Lower lobe of right lung (tissue), 2 donors: ENCODE data around the gene RRBP1. TPM values are rescaled to one million over a fixed set of nuclear protein-coding genes. Genes with fewer than 3 reads are reported as not detected.
A peak's percentile ranks its signal among the peaks of the same experiment; 100 is the strongest.

ENCODE experiments used
- ATAC-seq, 2 donors: fragments of 200-7000 bp; cut with Tn5 transposase; one replicate each; pipeline ENCODE4 v1.9.1; 2020 to 2022; ENCODE audit warnings: mild to moderate bottlenecking in 2 of 2, moderate library complexity in 2 of 2
- DNase-seq: peaks from one replicate; pipeline ENCODE4 v3.0.0-alpha.2; 2020
- H3K27ac ChIP-seq: fragments of 200-600 bp; one replicate; pipeline ENCODE4 v1.8.0; 2022
- H3K27me3 ChIP-seq: fragments of 200-600 bp; one replicate; pipeline ENCODE4 v1.8.0; 2022; ENCODE audit warnings: low read depth
- H3K36me3 ChIP-seq: fragments of 200-600 bp; one replicate; pipeline ENCODE4 v1.8.0; 2022; ENCODE audit warnings: mild to moderate bottlenecking
- H3K4me1 ChIP-seq: fragments of 200-600 bp; one replicate; pipeline ENCODE4 v1.8.0; 2022
- H3K4me3 ChIP-seq: fragments of 200-600 bp; one replicate; pipeline ENCODE4 v1.8.0; 2022; ENCODE audit warnings: mild to moderate bottlenecking
- H3K9me3 ChIP-seq: fragments of 200-600 bp; one replicate; pipeline ENCODE4 v1.8.0; 2022
- intact Hi-C: fragments of 100-400 bp; cut with DNase I; formaldehyde crosslinking; loops from one replicate; pipeline ENCODE4 v1.11.0; 2022
- total RNA-seq: library from RNA; stranded (reverse); fragmentation: NEBNext Ultra II Directional; extraction: Animal tissue kit (Norgen Biotek cat#: 25700); gene quantifications from one replicate; pipeline ENCODE4 v1.2.1, GENCODE V29; 2021
- TF ChIP-seq, protein P1 (sequence below): fragments of 200-600 bp; IDR thresholded peaks from one replicate; pipeline ENCODE4 v1.8.0; 2022; ENCODE audit warnings: antibody characterized with exemption, mild to moderate bottlenecking
- donor health status: DM: no; HTN: yes; CAD: no; lungs with severe emphysema.

The RRBP1 gene
- total RNA-seq, 1 donor from 2014 or later = 138 TPM

DNA sequence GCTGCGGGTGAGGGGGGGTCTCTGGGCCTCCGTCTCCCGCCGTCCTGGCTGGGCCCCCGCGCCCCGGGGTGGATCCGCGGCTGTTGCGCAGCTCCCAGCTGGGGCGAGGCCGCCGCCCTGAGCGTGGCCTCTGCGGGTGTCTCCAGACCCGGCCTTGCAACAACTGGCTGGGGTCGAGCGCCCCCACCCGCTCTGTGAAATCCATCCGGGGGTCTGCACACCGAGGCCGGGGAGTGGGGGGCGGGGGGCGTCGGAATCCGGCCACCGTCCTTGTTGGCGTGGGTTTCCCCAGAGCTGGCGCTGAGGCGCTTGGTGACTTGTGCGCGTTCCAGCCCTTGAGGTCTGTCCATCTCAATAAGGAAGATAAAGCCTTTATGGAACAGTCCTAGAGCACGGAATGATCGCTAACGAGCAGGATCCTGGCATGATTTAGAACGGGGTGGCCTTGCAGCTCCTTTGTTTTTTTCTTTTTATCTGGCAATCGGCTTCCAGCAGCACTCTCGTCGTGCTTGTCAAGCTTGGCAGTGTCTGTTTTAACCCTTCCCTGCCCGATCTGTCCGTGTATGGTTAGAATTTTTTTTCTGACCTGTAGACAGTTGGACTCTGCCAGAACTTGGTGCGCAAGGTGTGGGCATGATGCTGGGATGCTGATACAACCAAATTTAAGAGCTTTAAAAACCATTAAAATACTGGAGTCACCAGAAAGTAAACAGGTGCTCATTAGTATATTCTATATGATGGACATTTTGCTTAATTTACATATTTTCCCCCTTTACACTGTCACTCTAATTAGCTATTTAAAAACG lies 111.5 kb downstream of the RRBP1 start:
- Histone ChIP-seq H3K27me3 (no peaks in the 10 kb centered on the region), H3K27ac (peak overlapping the region; percentile 100), H3K4me3 (peak overlapping the region; percentile 97), H3K4me1 (peaks cover 56% of the 10 kb centered on the region), H3K9me3 (no peaks in the 10 kb centered on the region), H3K36me3 (peaks cover 6% of the 10 kb centered on the region)
- intact Hi-C loops = no loop called here
- ATAC-seq (peak; percentile 49), DNase-seq (peak; percentile 62)
- TF ChIP-seq, protein P1, sequence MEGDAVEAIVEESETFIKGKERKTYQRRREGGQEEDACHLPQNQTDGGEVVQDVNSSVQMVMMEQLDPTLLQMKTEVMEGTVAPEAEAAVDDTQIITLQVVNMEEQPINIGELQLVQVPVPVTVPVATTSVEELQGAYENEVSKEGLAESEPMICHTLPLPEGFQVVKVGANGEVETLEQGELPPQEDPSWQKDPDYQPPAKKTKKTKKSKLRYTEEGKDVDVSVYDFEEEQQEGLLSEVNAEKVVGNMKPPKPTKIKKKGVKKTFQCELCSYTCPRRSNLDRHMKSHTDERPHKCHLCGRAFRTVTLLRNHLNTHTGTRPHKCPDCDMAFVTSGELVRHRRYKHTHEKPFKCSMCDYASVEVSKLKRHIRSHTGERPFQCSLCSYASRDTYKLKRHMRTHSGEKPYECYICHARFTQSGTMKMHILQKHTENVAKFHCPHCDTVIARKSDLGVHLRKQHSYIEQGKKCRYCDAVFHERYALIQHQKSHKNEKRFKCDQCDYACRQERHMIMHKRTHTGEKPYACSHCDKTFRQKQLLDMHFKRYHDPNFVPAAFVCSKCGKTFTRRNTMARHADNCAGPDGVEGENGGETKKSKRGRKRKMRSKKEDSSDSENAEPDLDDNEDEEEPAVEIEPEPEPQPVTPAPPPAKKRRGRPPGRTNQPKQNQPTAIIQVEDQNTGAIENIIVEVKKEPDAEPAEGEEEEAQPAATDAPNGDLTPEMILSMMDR = no peak

DNA sequence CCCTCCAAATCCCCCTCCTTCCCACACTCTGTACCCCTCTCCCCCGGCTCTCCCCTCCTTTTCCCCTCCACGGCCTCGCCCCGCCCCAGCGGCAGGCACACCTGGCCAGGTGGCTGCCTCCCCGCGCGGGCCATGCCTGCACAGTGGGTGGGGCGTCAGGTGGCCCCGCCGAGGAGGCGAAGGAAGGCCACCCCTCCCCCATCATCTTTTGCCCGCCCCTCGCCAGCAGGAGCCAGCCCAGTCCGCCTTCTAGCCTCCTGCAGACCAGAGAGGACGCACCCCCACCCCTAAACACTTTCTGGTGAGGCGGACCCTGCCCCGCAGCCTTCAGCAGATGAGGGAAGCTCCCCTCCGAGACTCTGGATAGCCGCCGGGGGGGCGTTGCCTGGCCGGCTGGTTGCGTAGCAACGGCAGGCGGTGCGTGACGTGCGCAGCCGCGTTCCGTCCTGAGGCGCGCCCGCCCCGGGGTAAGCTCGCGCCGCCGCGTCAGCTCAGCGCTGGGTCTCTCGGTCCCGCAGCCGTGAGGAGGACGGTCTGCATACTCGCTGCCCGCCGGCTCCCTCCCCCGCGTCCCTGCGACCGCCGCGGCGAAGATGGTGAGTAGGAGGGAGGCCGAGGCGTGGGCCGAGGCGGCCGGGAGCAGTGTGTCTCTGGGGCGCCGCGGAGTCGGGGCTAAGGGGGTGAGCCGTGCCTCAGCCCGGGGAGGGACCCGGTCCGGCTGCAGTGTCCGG lies 112.3 kb downstream of the RRBP1 start, which contains the start of gene DSTN:
Gene DSTN, plus strand, starts transcription at position 460 of the 731 bp plus-strand sequence. Its CDS starts 134 bp downstream, at position 594.
- peaks cover 6% of the 10 kb centered on the region for H3K36me3 ChIP-seq
- no peaks in the 10 kb centered on the region for H3K9me3 ChIP-seq
- ATAC-seq (peak; percentile 93 to 95), DNase-seq (peak; percentile 95)
- TF ChIP-seq, protein P1 = no peak
- no peaks in the 10 kb centered on the region for H3K27me3 ChIP-seq
- intact Hi-C loops = no loop called here
- H3K4me3 ChIP-seq = peak within 1 kb of the TSS; percentile 97
- peaks cover 53% of the 10 kb centered on the region for H3K4me1 ChIP-seq
- peak within 1 kb of the TSS; percentile 100 for H3K27ac ChIP-seq

DNA sequence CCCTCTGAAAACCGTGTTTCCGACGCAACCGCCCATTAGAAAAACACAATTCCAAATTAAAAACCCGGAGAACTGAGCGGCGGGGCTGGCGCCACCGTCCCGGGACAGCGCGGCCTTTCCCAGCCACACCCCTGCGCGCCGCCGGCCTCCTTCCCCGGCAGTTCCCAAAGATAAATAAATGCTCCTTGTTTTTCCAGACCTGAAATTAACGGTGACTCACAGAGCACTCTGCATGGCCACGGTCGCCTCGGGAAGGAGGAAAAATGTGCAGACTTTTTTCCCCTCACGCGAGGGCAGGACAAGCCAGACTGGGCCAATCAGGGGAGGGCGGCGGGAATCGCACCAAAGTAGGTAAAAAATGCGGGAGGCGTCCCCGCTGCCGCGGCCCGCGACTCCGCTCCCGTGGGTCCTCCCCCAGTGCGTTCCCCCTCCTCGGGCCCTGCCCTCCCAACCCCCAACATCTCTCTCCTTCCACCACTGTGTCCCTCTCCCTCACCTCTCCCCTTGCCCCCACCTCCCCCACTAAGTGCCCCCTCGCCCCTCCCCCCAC lies 113.0 kb downstream of the RRBP1 start:
- intact Hi-C loops = no loop called here
- TF ChIP-seq, protein P1 = no peak
- Histone ChIP-seq H3K27ac (peak overlapping the region; percentile 100), H3K4me3 (peak overlapping the region; percentile 97), H3K9me3 (no peaks in the 10 kb centered on the region), H3K36me3 (peaks cover 4% of the 10 kb centered on the region), H3K4me1 (peaks cover 47% of the 10 kb centered on the region), H3K27me3 (no peaks in the 10 kb centered on the region)
- DNase-seq (peak; percentile 87), ATAC-seq (peak; percentile 82 to 85)

DNA sequence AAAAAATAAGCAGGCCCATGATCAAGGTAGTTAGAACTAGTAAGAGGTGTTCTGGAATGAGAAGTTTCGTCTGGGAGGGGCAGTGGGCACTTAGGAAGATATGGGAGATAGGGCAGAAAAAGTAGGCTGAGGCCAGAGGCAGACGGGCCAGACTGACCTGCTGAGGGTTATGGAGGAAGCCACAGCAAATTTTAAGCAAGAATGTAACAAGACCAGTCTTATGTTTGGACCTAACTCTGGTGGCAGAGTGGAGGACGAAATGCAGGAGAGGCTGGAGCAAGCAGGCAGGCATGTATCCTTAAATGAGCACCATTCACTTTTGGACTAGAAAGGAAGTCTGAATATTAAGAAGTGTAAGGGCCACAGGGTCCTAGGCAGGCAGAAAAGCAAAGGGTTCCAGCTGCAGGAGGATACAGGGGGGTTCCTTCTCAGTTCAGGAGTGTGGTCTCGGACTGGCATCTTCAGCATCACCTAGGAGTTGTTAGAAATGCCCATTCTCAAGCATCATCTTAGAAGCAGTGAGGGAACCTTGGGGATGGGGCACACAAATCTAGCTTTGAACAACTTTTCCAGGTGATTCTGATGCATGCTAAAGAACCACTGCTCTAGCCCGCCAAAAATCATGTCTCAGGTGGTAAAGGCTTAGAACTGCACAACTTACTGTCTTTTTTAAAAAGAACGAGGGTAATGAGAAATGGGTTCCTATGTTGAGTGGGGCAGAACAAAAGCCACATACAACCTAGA lies 113.8 kb downstream of the RRBP1 start:
- Histone ChIP-seq H3K9me3 (no peaks in the 10 kb centered on the region), H3K27ac (peak overlapping the region; percentile 100), H3K4me3 (peak overlapping the region; percentile 97), H3K36me3 (no peaks in the 10 kb centered on the region), H3K4me1 (peaks cover 42% of the 10 kb centered on the region), H3K27me3 (no peaks in the 10 kb centered on the region)
- ATAC-seq = no peak
- no peak for DNase-seq
- intact Hi-C loops = no loop called here
- TF ChIP-seq, protein P1 = no peak

DNA sequence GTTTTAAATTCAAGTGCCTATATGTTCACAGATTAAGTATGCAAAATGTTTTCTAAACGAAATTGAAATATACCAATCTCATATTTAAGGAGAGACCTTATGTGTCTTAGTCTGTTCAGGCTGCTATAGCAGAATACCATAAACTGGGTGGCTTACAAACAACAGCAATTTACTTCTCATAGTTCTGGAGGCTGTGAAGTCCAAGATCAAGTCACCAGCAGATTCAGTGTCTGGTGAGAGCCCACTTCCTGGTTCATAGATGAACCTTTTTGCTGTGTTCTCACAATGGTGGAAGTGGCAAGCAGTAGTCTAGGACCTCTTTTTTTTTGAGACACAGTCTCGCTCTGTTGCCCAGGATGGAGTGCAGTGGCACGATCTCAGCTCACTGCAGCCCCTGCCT lies 115.7 kb downstream of the RRBP1 start:
- DNase-seq (no peak), ATAC-seq (no peak)
- intact Hi-C loops = no loop called here
- TF ChIP-seq, protein P1 = no peak
- Histone ChIP-seq H3K9me3 (no peaks in the 10 kb centered on the region), H3K4me1 (peaks cover 29% of the 10 kb centered on the region), H3K27ac (no peak overlapping the region), H3K27me3 (no peaks in the 10 kb centered on the region), H3K36me3 (no peaks in the 10 kb centered on the region), H3K4me3 (no peak overlapping the region)
